Frontal cortex (tissue), 4 donors: Measurements from ENCODE around the gene KCNQ1. TPM values are rescaled to one million over a fixed set of nuclear protein-coding genes. Genes with fewer than 3 reads are reported as not detected.

Source experiments
- DNase-seq, 2 donors: peaks; one replicate each; pipeline ENCODE4 v3.0.0; 2012; ENCODE audit warnings: low spot score in 2 of 2
- FAIRE-seq: peaks from 2 replicates; lab custom pipeline; 2012; peaks lifted over from hg19 to GRCh38; lab: Jason Lieb, UNC
- total RNA-seq: library from RNA; depleted of rRNA; stranded (reverse); fragments of >200 nt; gene quantifications from one replicate; pipeline ENCODE4 v1.2.3, GENCODE V29; 2014
- donor health status: control.
- donor health status: control.
- donor health status: control.

Gene KCNQ1
- total RNA-seq, 1 donor from 2014 or later: under 0.01 TPM

DNA sequence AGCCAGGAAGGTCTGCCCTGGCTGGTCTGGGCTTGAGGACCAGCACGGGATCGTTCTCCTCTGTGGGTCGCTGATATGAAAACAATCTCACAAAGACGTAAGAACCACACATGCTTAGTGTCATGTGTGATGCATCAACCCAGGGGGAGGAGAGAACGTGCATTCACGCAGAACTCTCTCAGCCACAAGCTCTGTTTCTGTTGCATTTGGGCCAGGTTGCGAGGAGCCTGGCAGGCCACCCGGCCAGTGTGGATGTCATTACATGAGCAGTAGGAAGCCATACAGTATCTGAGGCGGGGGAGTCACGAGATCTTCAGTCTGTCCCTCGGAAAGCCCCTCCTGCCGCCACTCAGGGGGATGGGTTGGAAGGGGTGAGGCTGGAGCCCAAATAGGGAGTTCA, 308.1 kb downstream of the KCNQ1 start:
- FAIRE-seq (no peak), DNase-seq (no peak)

DNA sequence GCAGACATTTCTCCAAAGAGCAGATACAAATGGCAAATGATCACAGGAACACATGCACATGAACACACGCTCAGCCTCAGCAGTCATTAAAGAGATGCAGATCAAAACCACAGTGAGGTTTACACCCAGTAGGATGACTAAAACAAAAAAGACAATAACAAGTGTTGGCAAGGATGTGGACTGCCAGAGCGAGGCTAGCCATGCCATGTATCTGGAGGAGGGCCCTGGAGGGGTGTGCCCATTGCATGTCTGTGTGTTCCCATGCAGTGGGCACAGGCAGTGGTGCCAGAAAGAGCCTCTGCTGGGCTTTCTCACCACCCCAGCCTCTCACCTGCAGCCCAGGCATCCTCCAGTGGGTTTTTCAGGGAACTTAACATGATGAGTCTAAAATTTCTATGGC, 309.2 kb downstream of the KCNQ1 start:
- DNase-seq: no peak
- FAIRE-seq: no peak

DNA sequence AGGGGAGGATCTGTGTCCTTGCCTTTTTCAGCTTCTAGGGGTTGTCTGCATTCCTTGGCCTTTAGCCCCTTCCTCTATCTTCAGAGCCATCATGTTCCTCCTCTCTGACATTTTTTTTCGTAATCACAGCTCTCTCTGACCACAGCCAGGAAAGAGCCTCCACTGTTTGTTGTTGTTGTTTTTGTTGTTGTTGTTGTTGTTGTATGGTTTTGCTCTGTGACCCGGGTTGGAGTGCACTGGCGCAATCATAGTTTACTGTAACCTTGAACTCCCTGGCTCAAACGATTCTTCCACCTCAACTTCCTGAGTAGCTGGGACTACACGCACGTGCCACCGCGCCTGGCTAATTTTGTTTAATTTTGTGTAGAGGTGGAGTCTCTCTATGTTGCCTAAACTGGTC, 310.3 kb downstream of the KCNQ1 start:
- DNase-seq (no peak), FAIRE-seq (no peak)

DNA sequence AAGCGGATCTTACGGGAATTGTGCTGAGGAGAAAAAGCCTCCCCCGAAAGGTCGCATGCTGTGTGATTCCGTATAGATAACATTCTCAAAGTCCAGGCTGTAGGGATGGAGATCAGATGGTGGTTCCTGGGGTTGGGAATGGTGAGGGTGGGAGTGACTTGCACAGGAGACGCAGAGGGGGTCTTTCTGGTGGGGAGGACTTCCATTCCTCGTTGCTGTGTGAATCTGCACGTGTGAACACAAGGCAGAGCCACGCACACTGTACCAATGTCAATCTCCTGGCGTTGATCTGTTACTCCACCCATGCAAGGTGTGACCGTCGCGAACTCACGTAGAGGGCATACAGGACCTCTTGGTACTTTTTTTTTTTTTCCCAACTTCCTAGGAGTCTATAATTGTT, 313.9 kb downstream of the KCNQ1 start:
- FAIRE-seq: no peak
- DNase-seq: no peak

DNA sequence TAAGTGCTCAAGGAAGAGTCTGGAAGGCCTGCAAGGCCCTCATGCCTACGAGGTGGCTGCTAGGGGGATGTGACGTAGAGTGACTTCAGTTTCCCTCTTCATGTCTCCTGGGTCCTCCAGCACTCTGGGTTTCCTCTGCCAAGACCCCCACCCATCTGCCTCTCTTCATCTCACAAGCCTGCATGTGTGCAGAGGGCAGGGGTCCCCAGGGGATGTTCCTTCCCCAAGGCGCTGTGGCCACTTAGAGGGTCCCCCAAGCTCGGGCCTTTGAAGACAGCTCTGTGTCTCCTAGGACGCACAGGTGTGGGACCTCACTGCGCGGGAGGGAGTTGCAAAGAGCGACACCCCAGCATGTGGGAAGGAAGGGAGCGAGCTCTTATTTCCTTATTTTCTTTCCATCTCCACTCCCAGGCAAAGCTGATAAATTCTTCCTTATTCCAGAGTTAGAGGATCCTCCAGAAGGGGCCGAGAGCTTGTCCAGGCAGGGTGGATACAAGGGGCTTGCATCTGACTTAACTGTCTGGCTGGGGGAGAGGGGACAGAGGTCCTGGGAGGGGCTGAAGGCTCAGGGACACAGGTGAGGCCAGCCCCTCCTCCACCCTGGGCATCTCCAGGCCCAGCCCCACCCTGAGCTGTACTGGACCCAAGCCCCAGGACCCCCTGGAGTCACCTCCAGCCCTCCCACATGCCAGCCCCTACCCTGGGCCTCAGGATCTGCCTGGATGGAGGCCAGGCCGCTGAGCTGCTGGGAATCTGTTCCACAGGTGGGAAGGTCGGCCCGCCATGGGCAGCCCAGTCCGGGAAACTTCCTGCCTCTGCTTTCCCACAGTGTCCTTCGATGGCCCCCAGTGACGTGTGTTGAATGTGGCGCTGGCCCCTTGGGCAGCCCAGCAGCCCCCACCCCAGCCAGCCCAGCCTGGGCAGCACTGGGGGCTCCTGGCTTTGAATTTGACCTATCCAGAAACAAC, 314.7 kb downstream of the KCNQ1 start:
- FAIRE-seq (no peak), DNase-seq (no peak)

DNA sequence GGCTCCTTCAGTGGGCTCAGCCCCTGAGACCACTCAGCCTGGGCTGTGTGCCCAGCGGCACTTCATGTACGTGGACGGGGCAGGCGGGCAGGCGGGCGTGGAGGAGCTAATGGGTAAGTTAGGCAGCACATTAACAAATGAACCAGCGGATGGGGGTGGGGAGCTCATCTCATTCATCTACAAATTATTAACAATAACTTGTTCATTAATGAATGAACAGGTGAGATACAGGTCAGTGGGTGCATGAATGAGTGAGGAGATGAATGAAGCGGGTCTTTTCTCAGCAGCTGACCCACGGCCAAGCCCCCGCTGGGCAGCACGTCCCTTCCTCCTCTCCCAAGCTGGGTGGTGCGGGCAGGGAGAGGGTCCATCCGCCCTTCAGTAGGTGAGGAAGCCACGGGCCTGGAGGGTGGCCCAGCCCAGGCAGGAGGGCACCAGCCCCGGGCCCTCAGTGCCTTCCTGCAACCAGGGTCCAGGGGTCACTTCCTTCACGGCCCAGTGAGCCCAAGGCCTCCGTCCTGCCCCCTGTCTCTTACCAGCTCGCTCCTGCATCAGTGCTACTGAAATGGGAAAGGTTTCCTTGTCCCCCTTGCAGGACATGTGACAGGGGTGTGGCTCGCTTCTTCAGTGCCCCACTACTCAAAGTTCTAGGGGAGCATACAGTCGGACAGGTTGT, 315.5 kb downstream of the KCNQ1 start:
- no peak for FAIRE-seq
- DNase-seq: no peak

DNA sequence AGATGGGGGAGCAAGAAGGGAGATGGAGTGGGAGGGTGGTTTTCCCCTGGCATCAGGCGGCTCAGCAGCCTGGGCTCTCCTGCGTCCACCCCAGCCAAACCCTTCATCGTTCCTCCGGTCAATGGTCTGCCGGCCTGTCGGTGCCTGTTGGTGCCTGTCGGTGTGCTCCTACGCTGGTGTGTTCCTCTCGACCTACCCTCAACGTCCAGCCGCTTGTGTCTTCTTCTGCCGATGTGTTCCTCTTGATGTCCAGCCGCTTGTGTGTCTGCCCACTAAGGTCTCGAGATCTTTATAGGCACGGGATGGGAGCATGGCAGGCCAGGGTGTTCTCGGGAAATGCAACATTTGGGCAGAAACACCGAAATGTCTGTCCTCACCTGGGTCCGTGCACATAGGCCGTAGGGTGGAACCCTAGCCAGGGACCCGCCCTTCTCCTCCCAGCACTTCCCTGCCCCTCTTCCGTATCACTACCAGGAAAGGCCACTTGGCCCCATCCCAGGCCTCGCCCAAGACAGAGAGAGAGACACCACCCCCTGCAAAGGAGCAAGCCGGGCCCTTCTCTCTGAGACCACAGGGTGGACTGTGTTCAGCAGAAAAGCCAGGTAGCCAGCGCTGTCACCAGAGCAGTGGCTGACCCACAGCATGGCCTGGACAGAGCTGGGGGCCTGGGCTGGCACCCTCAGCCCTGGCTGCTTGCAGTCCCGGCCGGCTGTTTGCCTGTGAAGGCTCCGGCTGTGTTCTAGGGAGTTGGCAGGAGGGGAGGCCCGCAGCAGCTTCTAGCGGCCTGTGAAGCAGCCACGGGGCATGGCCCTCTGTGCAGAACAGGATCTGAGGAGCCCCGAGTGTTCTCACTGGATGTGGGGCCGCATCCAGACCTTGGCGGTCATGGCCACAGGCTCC, 316.6 kb downstream of the KCNQ1 start:
- no peak for DNase-seq
- FAIRE-seq: no peak

DNA sequence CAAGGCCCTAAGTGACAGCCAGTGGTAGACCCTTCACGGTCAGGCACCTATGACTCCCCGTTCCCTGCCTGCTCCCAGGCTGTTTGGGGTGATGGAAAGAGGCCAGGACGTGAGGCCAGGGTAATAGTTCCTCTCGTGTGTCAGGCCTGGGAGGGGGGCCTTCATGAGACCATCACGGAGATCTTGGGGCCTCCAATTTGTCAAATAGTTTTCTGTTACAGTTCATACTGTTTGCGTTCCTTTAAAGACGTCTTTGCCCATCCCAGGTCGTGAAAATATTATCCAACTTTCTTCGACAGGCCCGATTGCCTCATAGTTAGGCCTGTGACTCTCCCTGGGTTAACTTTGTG, 317.2 kb downstream of the KCNQ1 start:
- DNase-seq (no peak), FAIRE-seq (no peak)

DNA sequence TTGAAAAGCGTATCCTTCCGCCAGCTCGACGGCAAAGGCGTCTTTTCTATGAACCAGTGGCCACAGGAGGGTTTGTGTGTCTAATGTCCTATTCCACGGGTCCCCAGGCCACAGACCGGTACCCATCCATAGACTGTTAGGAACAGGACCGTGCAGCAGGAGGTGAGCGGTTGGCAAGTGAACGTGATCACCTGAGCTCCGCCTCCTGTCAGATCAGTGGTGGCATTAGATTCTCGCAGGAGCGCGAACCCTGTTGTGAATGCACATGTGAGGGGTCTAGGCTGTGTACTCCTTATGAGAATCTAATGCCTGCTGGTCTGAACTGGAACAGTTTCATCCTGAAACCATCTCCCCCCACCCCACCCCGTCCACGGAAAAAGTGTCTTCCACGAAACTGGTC, 317.6 kb downstream of the KCNQ1 start:
- DNase-seq (no peak), FAIRE-seq (no peak)

DNA sequence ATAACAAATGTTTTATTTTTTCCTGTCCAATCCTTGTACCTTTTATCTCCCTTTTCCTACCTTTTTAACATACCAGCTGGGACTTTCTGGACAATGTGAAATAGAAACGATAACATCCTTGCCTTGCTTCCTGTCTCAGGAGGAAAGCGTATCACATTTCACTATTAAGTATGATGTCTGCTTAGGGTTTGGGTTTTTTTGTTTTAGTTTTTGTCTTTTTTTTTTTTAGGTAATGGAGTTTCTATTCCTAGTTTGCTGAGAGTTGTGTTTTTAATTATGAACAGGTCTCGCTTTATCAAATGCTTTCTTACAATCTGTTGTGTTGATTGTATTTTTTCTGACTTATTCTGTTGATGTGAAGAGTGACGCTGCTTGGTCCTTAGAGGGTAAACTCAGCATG, 319.2 kb downstream of the KCNQ1 start:
- FAIRE-seq: no peak

DNA sequence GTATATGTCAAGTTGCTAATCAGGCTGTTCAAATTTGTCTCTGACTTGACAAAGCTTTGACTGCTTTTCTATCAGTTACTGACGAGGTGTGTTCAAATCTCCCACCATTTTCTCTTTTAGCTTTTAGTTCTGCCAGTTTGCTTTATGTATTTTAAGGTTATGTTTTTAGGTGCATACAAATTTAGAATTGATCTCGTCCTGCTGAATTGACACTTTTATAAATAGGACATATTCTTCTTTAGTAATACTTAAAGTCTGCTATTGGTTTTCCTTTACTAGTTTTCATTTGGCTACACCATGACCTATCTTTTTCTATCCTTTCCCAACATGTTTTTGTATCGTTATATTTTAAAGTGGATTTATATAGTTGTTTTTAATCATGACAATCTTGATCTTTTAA, 320.7 kb downstream of the KCNQ1 start:
- FAIRE-seq (no peak), DNase-seq (no peak)

More for the DNA sequence above, 319.2 kb downstream of the KCNQ1 start:
- DNase-seq: no peak

DNA sequence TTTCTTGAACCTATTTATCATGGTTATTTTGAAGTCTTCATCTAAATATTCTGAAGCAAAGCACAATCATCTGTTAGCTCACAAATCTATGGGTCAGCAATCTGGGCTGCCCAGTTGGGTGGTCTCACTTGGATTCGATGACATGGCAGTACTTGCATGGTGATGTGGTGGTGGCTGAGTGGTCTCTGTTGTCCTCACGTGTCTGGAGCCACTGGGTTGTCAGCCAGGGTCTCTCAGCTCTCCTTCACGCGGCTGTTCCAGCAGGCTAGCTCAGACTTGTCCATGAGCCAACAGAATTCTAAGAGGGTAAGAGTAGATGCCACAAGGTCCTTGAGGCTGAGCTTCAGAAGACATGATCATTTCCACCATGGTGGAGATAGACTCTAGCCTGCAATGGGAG, 321.4 kb downstream of the KCNQ1 start:
- DNase-seq (no peak), FAIRE-seq (no peak)

DNA sequence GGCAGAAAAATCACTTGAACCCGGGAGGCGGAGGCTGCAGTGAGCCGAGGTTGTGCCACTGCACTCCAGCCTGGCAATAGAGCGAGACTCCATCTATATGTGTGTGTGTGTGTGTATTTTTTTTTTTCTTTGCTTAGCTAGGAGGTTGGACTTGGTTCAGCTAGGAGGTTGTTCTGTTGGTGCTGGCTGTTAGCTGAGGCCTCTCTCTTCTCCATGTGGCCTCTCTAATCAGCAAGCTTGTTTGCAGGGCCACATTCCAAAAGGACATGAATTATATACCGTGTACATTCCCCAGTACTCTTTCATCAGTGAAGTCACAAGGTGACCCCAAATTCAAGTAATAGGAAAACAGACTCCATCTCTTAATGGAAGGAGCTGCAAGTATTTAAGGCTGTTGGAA, 322.3 kb downstream of the KCNQ1 start:
- DNase-seq: no peak
- FAIRE-seq: no peak

DNA sequence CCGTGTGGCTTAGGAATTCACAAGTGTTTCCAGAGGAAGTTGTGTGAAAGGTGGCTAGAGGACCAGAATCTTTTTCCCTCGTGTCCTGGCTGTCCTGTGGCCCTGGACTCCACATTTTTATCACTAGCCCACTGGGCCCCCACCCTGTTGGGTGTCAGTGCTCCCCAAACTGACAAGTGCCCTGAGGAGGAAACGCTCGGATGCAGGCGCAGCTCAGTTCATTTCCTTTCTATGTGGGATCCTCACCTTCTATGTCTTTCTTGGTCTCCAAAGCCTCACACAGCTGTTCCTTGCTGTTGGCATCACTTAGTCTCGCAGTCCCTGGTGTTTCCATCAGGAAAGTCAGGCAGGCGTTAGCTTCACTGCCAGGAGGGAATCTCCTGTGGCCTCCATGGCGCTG, 323.0 kb downstream of the KCNQ1 start:
- DNase-seq: no peak
- FAIRE-seq: no peak

DNA sequence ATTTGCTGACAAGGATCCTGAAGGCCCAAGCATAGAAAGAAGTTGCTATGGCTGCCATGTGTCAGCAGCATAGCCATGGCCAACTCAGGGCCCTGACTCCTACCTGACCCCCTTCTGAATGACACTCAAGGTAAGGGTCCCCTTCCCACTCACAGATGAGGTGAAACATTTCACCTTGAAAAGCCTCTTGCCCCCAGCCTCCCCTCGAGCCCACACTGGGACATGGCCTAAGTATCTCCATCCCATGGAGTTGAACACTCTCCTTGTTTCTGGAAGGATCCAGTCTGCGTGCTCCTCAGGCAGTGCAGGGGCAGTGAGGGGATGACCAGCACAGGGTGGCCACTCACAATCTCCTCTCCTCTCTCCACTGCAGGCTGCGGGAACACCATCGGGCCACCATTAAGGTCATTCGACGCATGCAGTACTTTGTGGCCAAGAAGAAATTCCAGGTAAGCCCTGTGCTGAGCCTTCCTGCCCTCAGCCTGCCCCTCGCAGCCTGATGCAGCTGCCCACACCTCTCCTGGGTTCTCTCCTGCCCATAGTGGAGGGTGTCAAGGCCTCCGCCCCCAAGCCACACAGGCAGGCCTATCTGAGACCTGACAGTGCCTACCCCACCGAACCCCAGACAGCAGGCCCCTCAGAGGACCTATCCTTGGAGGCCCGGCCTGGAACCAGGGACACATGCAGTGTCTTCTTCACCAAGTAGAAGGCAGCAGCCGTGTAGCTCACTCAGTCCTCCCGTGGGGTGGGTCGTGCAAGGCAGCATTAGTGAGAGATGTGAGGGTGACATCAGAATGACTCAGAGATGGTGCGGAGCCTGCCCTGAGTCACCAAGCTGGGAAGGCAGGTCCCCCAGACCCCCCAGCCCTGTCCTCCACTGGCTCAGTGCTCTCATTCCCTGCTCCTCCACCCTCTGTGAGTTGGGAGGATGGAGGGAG, 323.9 kb downstream of the KCNQ1 start:
- FAIRE-seq: no peak
- no peak for DNase-seq

DNA sequence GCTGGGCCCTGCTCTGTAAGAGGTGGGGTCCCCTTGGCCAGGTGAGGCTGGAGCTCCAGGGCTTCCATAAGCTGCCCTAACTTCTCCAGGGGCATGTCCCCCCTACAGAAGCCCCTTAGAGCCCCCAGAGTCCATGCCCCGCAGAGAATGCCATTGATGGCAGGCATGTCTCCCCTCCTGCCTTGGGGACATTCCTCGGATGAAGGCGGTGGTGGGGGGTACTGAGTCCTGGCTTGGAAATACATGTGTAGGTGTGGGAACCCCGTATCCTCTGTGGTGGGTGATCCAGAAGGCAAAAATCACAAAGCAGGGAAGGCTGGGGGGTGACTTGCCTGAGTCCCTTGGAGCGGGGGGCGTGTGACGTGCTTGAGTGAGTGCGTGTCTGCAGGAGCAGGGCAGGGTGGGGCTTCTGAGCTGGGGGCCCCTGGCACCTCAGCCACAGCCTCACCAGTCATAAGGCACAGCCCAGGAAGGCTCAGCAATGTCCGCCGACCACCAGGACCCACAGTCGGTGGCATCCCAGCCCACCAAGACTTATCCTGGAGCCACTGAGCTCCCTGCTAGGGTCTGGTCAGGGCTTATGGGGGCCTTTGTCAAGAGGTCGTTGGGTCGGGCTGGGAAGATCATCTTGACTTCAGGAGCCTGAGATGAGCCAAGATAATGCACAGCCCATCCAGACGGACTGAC, 324.7 kb downstream of the KCNQ1 start:
- no peak for FAIRE-seq
- DNase-seq: no peak

DNA sequence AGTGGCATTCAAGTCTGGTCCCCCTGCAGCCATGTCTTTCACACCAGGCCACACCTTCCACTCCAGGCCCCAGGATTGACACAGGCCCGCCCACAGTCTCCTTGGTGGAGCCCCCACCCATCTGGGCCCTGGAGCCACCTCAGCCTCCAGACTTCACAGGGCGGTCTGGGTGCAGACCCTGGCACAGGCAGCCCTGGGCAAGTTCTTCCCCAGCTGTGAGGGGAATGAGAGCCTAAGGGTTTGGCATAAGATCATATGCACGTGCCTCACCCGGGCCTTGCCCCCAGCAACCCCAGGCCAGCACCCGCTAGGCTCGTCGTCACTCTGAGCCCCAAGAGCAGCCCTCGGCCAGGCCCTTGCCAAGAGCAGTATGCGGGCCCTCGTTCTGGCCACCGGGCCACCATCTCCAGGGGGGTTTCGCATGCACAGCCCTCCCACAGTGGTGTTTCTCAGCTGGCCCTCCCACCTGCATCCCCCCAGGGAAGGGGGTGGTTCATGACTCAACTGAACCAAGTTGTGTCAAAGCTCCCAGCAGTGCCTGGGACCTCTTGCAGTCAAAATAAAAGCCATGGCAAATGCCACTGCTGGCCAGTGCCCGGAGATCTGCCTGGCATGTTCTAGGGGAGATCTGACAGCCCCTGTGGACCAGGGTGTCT, 325.4 kb downstream of the KCNQ1 start:
- DNase-seq (no peak), FAIRE-seq (no peak)

DNA sequence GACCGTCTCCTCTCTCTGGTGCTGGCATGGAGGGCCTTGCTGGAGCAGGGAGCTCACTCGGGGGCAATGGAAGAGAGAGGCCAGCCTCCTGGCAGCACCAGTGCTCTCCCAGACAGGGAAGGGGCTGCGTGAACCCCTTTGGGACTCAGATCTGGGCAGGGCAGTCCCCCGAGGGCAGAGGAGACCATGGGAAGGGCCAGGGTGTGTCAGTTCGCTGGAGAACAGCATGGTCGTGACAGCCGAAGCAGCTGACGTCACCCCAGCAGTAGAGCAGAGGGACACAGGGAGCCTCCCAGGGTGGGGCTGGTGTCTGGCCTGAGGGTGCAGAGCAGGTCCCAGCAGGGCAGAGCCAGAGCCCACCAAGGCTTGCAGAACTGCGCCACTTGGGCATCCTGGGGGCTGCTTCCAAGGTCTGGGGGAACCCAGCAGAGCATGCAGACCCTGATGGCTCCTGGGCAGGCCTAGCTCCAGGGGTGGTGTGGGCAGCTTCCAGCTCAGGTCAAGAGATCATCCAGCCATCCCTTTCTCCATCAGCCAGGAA, 326.0 kb downstream of the KCNQ1 start:
- no peak for FAIRE-seq

More for the DNA sequence above, 326.0 kb downstream of the KCNQ1 start:
- no peak for DNase-seq
